ENCODE data around the gene ANO7.

The ANO7 gene

DNA sequence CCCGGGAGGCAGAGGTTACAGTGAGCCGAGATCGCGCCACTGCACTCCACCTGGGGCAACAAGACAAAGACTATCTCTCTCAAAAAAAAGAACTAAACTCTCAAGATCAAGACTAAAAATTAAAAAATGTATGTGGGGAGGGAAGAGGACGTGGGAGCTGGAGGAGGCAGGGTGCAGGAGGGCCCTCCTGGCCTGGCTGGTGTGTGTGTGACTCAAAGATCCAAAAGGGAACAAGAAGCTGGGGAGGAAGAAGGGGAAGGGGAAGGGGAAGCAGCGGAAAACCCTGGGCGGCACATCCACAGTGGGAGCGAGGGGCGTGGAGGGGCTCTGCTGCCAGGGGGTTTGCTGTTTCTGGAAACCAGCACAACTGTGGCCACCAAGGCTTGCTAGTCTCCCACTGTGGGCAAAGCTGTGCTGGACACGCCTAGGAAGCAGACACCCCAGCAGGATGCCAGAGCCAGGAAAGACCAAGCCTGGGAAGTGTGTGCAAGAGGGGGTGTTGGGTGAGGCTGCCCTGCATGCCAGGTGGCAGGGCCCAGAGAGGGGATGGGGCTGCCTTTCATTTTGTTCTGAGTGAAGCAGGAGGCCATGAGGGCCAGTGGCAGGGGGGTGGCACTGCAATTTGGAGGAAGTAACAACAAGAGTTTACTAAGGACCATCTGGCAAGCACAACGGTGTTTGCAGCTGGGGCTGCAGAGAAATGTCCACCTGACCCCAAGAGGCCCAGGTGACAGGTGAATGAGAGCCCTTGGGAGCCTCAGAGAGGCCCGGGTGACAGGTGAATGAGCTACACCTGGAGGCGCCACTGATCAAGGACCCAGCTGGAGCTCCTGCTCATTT, 44.5 kb downstream of the ANO7 start:
- TF ChIP-seq REST (IDR thresholded peaks at IDR 0.05; ENCODE audit: insufficient read depth in 1 of 2, low read depth in 2 of 2, low read length in 2 of 2) (no peak), SIN3A (IDR thresholded peaks at IDR 0.05; ENCODE audit: borderline replicate concordance, insufficient read depth, low read length) (no peak)

GRCh38 chr2:241234066-241234790, 45.8 kb downstream of the ANO7 start:
- TF ChIP-seq POLR2AphosphoS5 (IDR thresholded peaks at IDR 0.05; ENCODE audit: low read depth, low read length) (no peak), REST (IDR thresholded peaks at IDR 0.05; ENCODE audit: insufficient read depth in 1 of 2, low read depth in 2 of 2, low read length in 2 of 2) (no peak), FOXP2 (optimal IDR thresholded peaks at IDR 0.05; ENCODE audit: borderline replicate concordance, extremely low read depth, extremely low read length, insufficient read depth) (no peak), TAF1 (IDR thresholded peaks at IDR 0.05; ENCODE audit: borderline replicate concordance, insufficient read depth, low read length) (no peak), SIN3A (IDR thresholded peaks at IDR 0.05; ENCODE audit: borderline replicate concordance, insufficient read depth, low read length) (no peak)

- TF ChIP-seq REST (IDR thresholded peaks at IDR 0.05; ENCODE audit: insufficient read depth in 1 of 2, low read depth in 2 of 2, low read length in 2 of 2) (no peak), SIN3A (IDR thresholded peaks at IDR 0.05; ENCODE audit: borderline replicate concordance, insufficient read depth, low read length) (no peak), POLR2AphosphoS5 (IDR thresholded peaks at IDR 0.05; ENCODE audit: low read depth, low read length) (0 out of 2 replicates have a peak, but pooled peaks have one; percentile 21), TAF1 (IDR thresholded peaks at IDR 0.05; ENCODE audit: borderline replicate concordance, insufficient read depth, low read length) (no peak)
Measured at GRCh38 chr2:241234962-241235740, 46.7 kb downstream of the ANO7 start.

GRCh38 chr2:241235859-241236593, 47.5 kb downstream of the ANO7 start:
- no peak for TF ChIP-seq REST (IDR thresholded peaks at IDR 0.05; ENCODE audit: insufficient read depth in 1 of 2, low read depth in 2 of 2, low read length in 2 of 2)
- no peak for TF ChIP-seq FOXP2 (optimal IDR thresholded peaks at IDR 0.05; ENCODE audit: borderline replicate concordance, extremely low read depth, extremely low read length, insufficient read depth)
- no peak for TF ChIP-seq TAF1 (IDR thresholded peaks at IDR 0.05; ENCODE audit: borderline replicate concordance, insufficient read depth, low read length)
- TF ChIP-seq POLR2AphosphoS5 (IDR thresholded peaks at IDR 0.05; ENCODE audit: low read depth, low read length): no peak
- TF ChIP-seq SIN3A (IDR thresholded peaks at IDR 0.05; ENCODE audit: borderline replicate concordance, insufficient read depth, low read length): no peak
